GM12878 (cell line): ENCODE data around the gene ZNF140.

Experiments used
- CHD4 ChIP-seq: fragments of 200-600 bp; sonication (generic); IDR thresholded peaks from 2 replicates; pipeline ENCODE4 v1.6.1; 2016; ENCODE audit warnings: mild to moderate bottlenecking
- RAD21 ChIP-seq: IDR thresholded peaks from 2 replicates; pipeline ENCODE4 v1.6.1; 2011; ENCODE audit warnings: mild to moderate bottlenecking, low read depth, low read length, moderate library complexity; ENCODE audit not compliant: insufficient read depth
- STAT3 ChIP-seq: IDR thresholded peaks from 2 replicates; pipeline ENCODE4 v1.6.1; 2011; ENCODE audit warnings: low read depth, low read length, improper control_type of control experiment
- YY1 ChIP-seq: IDR thresholded peaks from 2 replicates; pipeline ENCODE4 v1.6.1; 2011; ENCODE audit warnings: low read depth, mild to moderate bottlenecking, low read length
- ZBED1 ChIP-seq: IDR thresholded peaks from 2 replicates; pipeline ENCODE4 v1.6.1; 2016; ENCODE audit warnings: borderline replicate concordance
- TF ChIP-seq, protein P1 (sequence below), 3 experiments: IDR thresholded peaks in 2 of 3; conservative IDR thresholded peaks in 1 of 3; 2 replicates each; pipeline ENCODE4 v1.5.1; 2011; ENCODE audit warnings: low read depth in 3 of 3, low read length in 3 of 3, mild to moderate bottlenecking in 3 of 3, control low read depth in 2 of 3, moderate library complexity in 2 of 3, inconsistent platforms in 1 of 3, mixed read lengths in 1 of 3; ENCODE audit not compliant: control insufficient read depth in 2 of 3, insufficient read depth in 1 of 3; ENCODE audit errors: extremely low read depth in 1 of 3
- TF ChIP-seq, protein P2 (sequence below): fragments of 450-650 bp; IDR thresholded peaks from 2 replicates; pipeline ENCODE4 v1.6.1; 2017; ENCODE audit warnings: antibody characterized with exemption, mild to moderate bottlenecking, moderate library complexity
- TF ChIP-seq, protein P3 (sequence below): fragments of 450-650 bp; formaldehyde crosslinking; IDR thresholded peaks from 2 replicates; pipeline ENCODE4 v1.4.0; 2020; ENCODE audit warnings: mild to moderate bottlenecking, moderate library complexity
- TF ChIP-seq, protein P4 (sequence below): fragments of 450-650 bp; formaldehyde crosslinking; IDR thresholded peaks from 2 replicates; pipeline ENCODE4 v1.4.0; 2022; ENCODE audit warnings: mild to moderate bottlenecking, moderate library complexity

DNA sequence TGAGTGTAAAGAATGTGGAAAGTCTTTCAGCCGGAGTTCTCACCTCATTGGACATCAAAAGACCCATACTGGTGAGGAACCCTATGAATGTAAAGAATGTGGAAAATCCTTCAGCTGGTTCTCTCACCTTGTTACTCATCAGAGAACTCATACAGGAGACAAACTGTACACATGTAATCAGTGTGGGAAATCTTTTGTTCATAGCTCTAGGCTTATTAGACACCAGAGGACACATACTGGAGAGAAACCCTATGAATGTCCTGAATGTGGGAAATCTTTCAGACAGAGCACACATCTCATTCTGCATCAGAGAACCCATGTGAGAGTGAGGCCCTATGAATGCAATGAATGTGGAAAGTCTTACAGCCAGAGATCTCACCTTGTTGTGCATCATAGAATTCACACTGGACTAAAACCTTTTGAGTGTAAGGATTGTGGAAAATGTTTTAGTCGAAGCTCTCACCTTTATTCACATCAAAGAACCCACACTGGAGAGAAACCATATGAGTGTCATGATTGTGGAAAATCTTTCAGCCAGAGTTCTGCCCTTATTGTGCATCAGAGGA, 75.5 kb downstream of the ZNF140 start:
- TF ChIP-seq, protein P1, sequence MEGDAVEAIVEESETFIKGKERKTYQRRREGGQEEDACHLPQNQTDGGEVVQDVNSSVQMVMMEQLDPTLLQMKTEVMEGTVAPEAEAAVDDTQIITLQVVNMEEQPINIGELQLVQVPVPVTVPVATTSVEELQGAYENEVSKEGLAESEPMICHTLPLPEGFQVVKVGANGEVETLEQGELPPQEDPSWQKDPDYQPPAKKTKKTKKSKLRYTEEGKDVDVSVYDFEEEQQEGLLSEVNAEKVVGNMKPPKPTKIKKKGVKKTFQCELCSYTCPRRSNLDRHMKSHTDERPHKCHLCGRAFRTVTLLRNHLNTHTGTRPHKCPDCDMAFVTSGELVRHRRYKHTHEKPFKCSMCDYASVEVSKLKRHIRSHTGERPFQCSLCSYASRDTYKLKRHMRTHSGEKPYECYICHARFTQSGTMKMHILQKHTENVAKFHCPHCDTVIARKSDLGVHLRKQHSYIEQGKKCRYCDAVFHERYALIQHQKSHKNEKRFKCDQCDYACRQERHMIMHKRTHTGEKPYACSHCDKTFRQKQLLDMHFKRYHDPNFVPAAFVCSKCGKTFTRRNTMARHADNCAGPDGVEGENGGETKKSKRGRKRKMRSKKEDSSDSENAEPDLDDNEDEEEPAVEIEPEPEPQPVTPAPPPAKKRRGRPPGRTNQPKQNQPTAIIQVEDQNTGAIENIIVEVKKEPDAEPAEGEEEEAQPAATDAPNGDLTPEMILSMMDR (IDR thresholded peaks at IDR 0.05 in 2 of 3, conservative IDR thresholded peaks at IDR 0.05 in 1 of 3; ENCODE audit: control insufficient read depth in 2 of 3, extremely low read depth in 1 of 3, insufficient read depth in 1 of 3, low read depth in 3 of 3, low read length in 3 of 3) = no peak
- TF ChIP-seq STAT3 = no peak
- TF ChIP-seq, protein P2, sequence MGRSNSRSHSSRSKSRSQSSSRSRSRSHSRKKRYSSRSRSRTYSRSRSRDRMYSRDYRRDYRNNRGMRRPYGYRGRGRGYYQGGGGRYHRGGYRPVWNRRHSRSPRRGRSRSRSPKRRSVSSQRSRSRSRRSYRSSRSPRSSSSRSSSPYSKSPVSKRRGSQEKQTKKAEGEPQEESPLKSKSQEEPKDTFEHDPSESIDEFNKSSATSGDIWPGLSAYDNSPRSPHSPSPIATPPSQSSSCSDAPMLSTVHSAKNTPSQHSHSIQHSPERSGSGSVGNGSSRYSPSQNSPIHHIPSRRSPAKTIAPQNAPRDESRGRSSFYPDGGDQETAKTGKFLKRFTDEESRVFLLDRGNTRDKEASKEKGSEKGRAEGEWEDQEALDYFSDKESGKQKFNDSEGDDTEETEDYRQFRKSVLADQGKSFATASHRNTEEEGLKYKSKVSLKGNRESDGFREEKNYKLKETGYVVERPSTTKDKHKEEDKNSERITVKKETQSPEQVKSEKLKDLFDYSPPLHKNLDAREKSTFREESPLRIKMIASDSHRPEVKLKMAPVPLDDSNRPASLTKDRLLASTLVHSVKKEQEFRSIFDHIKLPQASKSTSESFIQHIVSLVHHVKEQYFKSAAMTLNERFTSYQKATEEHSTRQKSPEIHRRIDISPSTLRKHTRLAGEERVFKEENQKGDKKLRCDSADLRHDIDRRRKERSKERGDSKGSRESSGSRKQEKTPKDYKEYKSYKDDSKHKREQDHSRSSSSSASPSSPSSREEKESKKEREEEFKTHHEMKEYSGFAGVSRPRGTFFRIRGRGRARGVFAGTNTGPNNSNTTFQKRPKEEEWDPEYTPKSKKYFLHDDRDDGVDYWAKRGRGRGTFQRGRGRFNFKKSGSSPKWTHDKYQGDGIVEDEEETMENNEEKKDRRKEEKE = no peak
- no peak for TF ChIP-seq RAD21
- TF ChIP-seq, protein P3, sequence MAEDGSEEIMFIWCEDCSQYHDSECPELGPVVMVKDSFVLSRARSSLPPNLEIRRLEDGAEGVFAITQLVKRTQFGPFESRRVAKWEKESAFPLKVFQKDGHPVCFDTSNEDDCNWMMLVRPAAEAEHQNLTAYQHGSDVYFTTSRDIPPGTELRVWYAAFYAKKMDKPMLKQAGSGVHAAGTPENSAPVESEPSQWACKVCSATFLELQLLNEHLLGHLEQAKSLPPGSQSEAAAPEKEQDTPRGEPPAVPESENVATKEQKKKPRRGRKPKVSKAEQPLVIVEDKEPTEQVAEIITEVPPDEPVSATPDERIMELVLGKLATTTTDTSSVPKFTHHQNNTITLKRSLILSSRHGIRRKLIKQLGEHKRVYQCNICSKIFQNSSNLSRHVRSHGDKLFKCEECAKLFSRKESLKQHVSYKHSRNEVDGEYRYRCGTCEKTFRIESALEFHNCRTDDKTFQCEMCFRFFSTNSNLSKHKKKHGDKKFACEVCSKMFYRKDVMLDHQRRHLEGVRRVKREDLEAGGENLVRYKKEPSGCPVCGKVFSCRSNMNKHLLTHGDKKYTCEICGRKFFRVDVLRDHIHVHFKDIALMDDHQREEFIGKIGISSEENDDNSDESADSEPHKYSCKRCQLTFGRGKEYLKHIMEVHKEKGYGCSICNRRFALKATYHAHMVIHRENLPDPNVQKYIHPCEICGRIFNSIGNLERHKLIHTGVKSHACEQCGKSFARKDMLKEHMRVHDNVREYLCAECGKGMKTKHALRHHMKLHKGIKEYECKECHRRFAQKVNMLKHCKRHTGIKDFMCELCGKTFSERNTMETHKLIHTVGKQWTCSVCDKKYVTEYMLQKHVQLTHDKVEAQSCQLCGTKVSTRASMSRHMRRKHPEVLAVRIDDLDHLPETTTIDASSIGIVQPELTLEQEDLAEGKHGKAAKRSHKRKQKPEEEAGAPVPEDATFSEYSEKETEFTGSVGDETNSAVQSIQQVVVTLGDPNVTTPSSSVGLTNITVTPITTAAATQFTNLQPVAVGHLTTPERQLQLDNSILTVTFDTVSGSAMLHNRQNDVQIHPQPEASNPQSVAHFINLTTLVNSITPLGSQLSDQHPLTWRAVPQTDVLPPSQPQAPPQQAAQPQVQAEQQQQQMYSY (CRISPR knock-in tag) = no peak
- no peak for TF ChIP-seq YY1
- TF ChIP-seq, protein P4, sequence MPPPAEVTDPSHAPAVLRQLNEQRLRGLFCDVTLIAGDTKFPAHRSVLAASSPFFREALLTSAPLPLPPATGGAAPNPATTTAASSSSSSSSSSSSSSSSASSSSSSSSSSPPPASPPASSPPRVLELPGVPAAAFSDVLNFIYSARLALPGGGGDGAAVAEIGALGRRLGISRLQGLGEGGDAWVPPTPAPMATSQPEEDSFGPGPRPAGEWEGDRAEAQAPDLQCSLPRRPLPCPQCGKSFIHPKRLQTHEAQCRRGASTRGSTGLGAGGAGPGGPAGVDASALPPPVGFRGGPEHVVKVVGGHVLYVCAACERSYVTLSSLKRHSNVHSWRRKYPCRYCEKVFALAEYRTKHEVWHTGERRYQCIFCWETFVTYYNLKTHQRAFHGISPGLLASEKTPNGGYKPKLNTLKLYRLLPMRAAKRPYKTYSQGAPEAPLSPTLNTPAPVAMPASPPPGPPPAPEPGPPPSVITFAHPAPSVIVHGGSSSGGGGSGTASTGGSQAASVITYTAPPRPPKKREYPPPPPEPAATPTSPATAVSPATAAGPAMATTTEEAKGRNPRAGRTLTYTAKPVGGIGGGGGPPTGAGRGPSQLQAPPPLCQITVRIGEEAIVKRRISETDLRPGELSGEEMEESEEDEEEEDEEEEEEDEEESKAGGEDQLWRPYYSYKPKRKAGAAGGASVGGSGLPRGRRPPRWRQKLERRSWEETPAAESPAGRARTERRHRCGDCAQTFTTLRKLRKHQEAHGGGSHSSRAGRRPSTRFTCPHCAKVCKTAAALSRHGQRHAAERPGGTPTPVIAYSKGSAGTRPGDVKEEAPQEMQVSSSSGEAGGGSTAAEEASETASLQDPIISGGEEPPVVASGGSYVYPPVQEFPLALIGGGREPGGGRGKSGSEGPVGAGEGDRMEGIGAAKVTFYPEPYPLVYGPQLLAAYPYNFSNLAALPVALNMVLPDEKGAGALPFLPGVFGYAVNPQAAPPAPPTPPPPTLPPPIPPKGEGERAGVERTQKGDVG (CRISPR knock-in tag) = no peak
- no peak for TF ChIP-seq CHD4
- TF ChIP-seq ZBED1 = no peak
